IMR-90 (cell line): ENCODE data around the gene REV3L. TPM values are rescaled to one million over a fixed set of nuclear protein-coding genes. Genes with fewer than 3 reads are reported as not detected.

Source experiments
- ATAC-seq: fragments of 200-7000 bp; cut with Tn5 transposase; 2 replicates; pipeline ENCODE4 v1.9.1; 2020; ENCODE audit warnings: low read depth, mild to moderate bottlenecking, moderate library complexity
- BruUV-seq: library from RNA; stranded (reverse); fragments of 400-500 nt; replicated peaks from 2 replicates; lab custom pipeline; 2021; lab: Mats Ljungman, UMichigan
- CTCF ChIA-PET: fragments of 300-600 bp; formaldehyde crosslinking; extraction: SDS; loops from one replicate; lab custom pipeline; 2021; ENCODE audit warnings: antibody characterized with exemption; lab: Yijun Ruan, JAX
- POLR2A ChIA-PET: fragments of 300-600 bp; sonication (Branson Sonifier 250); formaldehyde crosslinking; loops from one replicate; lab custom pipeline; 2022; ENCODE audit warnings: antibody characterized with exemption; ENCODE audit not compliant: unreplicated experiment; lab: Charles Lee
- DNase-seq: peaks from one replicate; pipeline ENCODE4 v3.0.0; 2013
- H2AFZ ChIP-seq: replicated peaks from 2 replicates; pipeline ENCODE3; 2013; ENCODE audit warnings: low read length, mild to moderate bottlenecking; ENCODE audit not compliant: poor library complexity
- H2AK5ac ChIP-seq: 2 replicates; pipeline ENCODE4 v1.6.1; 2013; ENCODE audit warnings: low read depth, low read length, inconsistent platforms
- H2AK9ac ChIP-seq: replicated peaks from 2 replicates; pipeline ENCODE3; 2013; ENCODE audit warnings: mild to moderate bottlenecking, low read depth, low read length, moderate library complexity; ENCODE audit not compliant: poor library complexity
- H2BK120ac ChIP-seq: 2 replicates; pipeline ENCODE4 v1.6.1; 2013; ENCODE audit warnings: low read depth, low read length, inconsistent platforms
- H2BK15ac ChIP-seq: 3 replicates; pipeline ENCODE4 v1.6.1; 2013; ENCODE audit warnings: low read depth, low read length, inconsistent platforms
- H2BK20ac ChIP-seq: 2 replicates; pipeline ENCODE4 v1.6.1; 2013; ENCODE audit warnings: low read depth, mild to moderate bottlenecking, inconsistent platforms, low read length, moderate library complexity
- H2BK5ac ChIP-seq: 2 replicates; pipeline ENCODE4 v1.6.1; 2013; ENCODE audit warnings: mild to moderate bottlenecking, low read depth, low read length, inconsistent platforms; ENCODE audit not compliant: poor library complexity, severe bottlenecking
- H3K14ac ChIP-seq: replicated peaks from 2 replicates; pipeline ENCODE4 v1.6.1; 2013; ENCODE audit warnings: low read depth, low read length, inconsistent platforms
- H3K18ac ChIP-seq: 2 replicates; pipeline ENCODE4 v1.6.1; 2013; ENCODE audit warnings: low read depth, low read length, control low read depth
- H3K23ac ChIP-seq: 2 replicates; pipeline ENCODE4 v1.6.1; 2013; ENCODE audit warnings: low read depth, low read length, inconsistent platforms
- H3K27ac ChIP-seq: 2 replicates; pipeline ENCODE4 v1.5.1; 2013; ENCODE audit warnings: mild to moderate bottlenecking, control low read depth, low read length; ENCODE audit not compliant: insufficient read depth
- H3K27me3 ChIP-seq: 2 replicates; pipeline ENCODE4 v1.6.1; 2013; ENCODE audit warnings: low read length; ENCODE audit not compliant: control insufficient read depth, insufficient read depth
- H3K36me3 ChIP-seq: 2 replicates; pipeline ENCODE4 v1.6.1; 2013; ENCODE audit warnings: low read length, mixed read lengths; ENCODE audit not compliant: control insufficient read depth, insufficient read depth
- H3K4ac ChIP-seq: 2 replicates; pipeline ENCODE4 v1.6.1; 2013; ENCODE audit warnings: low read depth, low read length, inconsistent platforms
- H3K4me1 ChIP-seq: 2 replicates; pipeline ENCODE4 v1.6.1; 2013; ENCODE audit warnings: low read length, mixed read lengths; ENCODE audit not compliant: control insufficient read depth, insufficient read depth
- H3K4me2 ChIP-seq: 2 replicates; pipeline ENCODE4 v1.6.1; 2013; ENCODE audit warnings: low read depth, mild to moderate bottlenecking, control low read depth, low read length, moderate library complexity
- H3K4me3 ChIP-seq: 2 replicates; pipeline ENCODE4 v1.5.1; 2013; ENCODE audit warnings: low read depth, mild to moderate bottlenecking, control low read depth, low read length, moderate library complexity; ENCODE audit not compliant: insufficient read depth
- H3K56ac ChIP-seq: 2 replicates; pipeline ENCODE4 v1.6.1; 2013; ENCODE audit warnings: low read length, inconsistent platforms; ENCODE audit not compliant: insufficient read depth; ENCODE audit errors: extremely low read depth
- H3K79me1 ChIP-seq, 2 experiments: 2 replicates each; pipeline ENCODE4 v1.6.1; 2013; ENCODE audit warnings: low read length in 2 of 2, inconsistent platforms in 1 of 2, low read depth in 1 of 2
- H3K9ac ChIP-seq: 2 replicates; pipeline ENCODE4 v1.6.1; 2013; ENCODE audit warnings: low read depth, low read length, control low read depth
- H3K9me1 ChIP-seq: 2 replicates; pipeline ENCODE4 v1.6.1; 2013; ENCODE audit warnings: low read length, inconsistent platforms; ENCODE audit not compliant: insufficient read depth
- H3K9me3 ChIP-seq: 2 replicates; pipeline ENCODE4 v1.6.1; 2013; ENCODE audit warnings: low read length; ENCODE audit not compliant: control insufficient read depth, insufficient read depth
- H4K20me1 ChIP-seq: 2 replicates; pipeline ENCODE4 v1.6.1; 2013; ENCODE audit warnings: low read length, inconsistent platforms; ENCODE audit not compliant: insufficient read depth
- H4K5ac ChIP-seq: 2 replicates; pipeline ENCODE4 v1.6.1; 2013; ENCODE audit warnings: mild to moderate bottlenecking, low read depth, low read length, control low read depth
- H4K8ac ChIP-seq, 2 experiments: 2 replicates each; pipeline ENCODE4 v1.6.1; 2013; ENCODE audit warnings: low read depth in 2 of 2, low read length in 2 of 2, control low read depth in 1 of 2, inconsistent platforms in 1 of 2
- H4K91ac ChIP-seq: 2 replicates; pipeline ENCODE4 v1.6.1; 2013; ENCODE audit warnings: low read depth, low read length, inconsistent platforms; ENCODE audit not compliant: insufficient read depth
- CEBPB ChIP-seq: IDR thresholded peaks from 2 replicates; pipeline ENCODE4 v1.6.1; 2012; ENCODE audit warnings: low read depth, low read length, improper control_type of control experiment
- MAFK ChIP-seq: IDR thresholded peaks from 2 replicates; pipeline ENCODE4 v1.6.1; 2012; ENCODE audit warnings: low read depth, low read length, improper control_type of control experiment
- MAZ ChIP-seq: IDR thresholded peaks from 2 replicates; pipeline ENCODE4 v1.6.1; 2012; ENCODE audit warnings: low read depth, mild to moderate bottlenecking, low read length, improper control_type of control experiment, moderate library complexity, borderline replicate concordance
- MXI1 ChIP-seq: IDR thresholded peaks from 2 replicates; pipeline ENCODE4 v1.6.1; 2012; ENCODE audit warnings: low read depth, mild to moderate bottlenecking, low read length, moderate library complexity, borderline replicate concordance
- NFE2L2 ChIP-seq: fragments of 150-350 bp; IDR thresholded peaks from 2 replicates; pipeline ENCODE4 v1.6.1; 2016; ENCODE audit warnings: low read depth, mild to moderate bottlenecking, low read length
- SMC3 ChIP-seq: fragments of 150-350 bp; IDR thresholded peaks from 2 replicates; pipeline ENCODE4 v1.6.1; 2016; ENCODE audit warnings: low read depth, mild to moderate bottlenecking, antibody characterized with exemption, low read length, moderate library complexity
- WGBS, 2 experiments: methylation state at CpG; one replicate each; pipeline versions ENCODE4 v1.1.5 to v1.1.7; 2013; ENCODE audit warnings: missing lambda C conversion rate in 2 of 2; ENCODE audit not compliant: insufficient read length in 1 of 2; ENCODE audit errors: extremely low coverage in 2 of 2; 5-methylcytosine and 5-hydroxymethylcytosine counted together
- dilution Hi-C: fragments of 300-500 bp; cut with HindIII; formaldehyde crosslinking; loops from one replicate; pipeline ENCODE4 v1.14.3; 2018; ENCODE audit warnings: low sequenced_read_pairs; ENCODE audit not compliant: unreplicated experiment
- in situ Hi-C: fragments of 300-500 bp; cut with MboI; formaldehyde crosslinking; loops from 3 replicates; pipeline ENCODE4 v1.14.3; 2019; ENCODE audit warnings: low sequenced_read_pairs, inconsistent platforms, mixed read lengths
- intact Hi-C: fragments of 100-400 bp; cut with micrococcal nuclease; formaldehyde crosslinking; loops from 2 replicates; pipeline ENCODE4 v1.10.0; 2022
- polyA plus RNA-seq, 3 experiments: library from polyadenylated mRNA; depleted of rRNA; stranded (reverse); fragments of >200 nt; gene quantifications; 2 replicates each; pipeline ENCODE4 v1.2.3, GENCODE V29; 2012; ENCODE audit warnings: low replicate concordance in 1 of 3
- total RNA-seq: library from RNA; depleted of rRNA; stranded (reverse); fragments of >200 nt; gene quantifications from 2 replicates; pipeline ENCODE4 v1.2.3, GENCODE V29; 2012
- TF ChIP-seq, protein P1 (sequence below): fragments of 150-350 bp; IDR thresholded peaks from 2 replicates; pipeline ENCODE4 v1.6.1; 2016; ENCODE audit warnings: low read depth, mild to moderate bottlenecking, low read length, moderate library complexity, borderline replicate concordance
- TF ChIP-seq, protein P2 (sequence below): conservative IDR thresholded peaks from 2 replicates; pipeline ENCODE4 v1.5.1; 2012; ENCODE audit warnings: mild to moderate bottlenecking, low read depth, low read length, improper control_type of control experiment

Gene REV3L
- total and polyA plus RNA-seq, 2 of the 4 experiments (the other 2 are of a cell fraction) = 7.4 to 15.4 TPM

DNA sequence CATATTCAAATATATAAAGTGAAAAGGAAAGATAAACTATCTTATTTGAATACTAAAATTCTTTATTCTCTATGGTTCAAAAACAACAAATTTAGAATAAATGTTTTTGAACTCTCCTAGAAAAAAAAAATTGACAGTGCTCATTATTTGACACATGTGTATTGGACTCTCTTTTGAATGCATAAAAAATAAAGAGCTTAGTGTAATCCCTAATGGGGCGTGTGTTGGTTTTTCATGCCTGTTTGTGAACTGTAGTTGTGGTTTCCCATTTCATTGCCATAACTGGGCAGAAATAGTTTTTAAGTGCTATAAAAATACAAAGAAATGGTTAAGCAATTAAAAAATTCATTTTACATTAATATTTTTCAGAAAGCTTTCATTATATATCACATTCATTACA, 101.3 kb downstream of the REV3L start:
- Histone ChIP-seq H3K4me2 (no peak overlapping the region), H2AK5ac (no peak overlapping the region), H3K4me1 (no peaks in the 10 kb centered on the region; the same call in 1 of the 2 replicates), H2BK5ac (no peak overlapping the region), H2AK9ac (no peak overlapping the region), H2BK20ac (no peak overlapping the region), H4K8ac (no peak overlapping the region), H4K5ac (no peak overlapping the region), H3K9me1 (peaks cover 7% of the 10 kb centered on the region; the same call in 1 of the 2 replicates), H4K91ac (no peak overlapping the region), H3K4ac (no peak overlapping the region), H3K56ac (no peak overlapping the region), H3K27me3 (no peaks in the 10 kb centered on the region), H3K14ac (no peak overlapping the region), H3K9ac (no peak overlapping the region), H3K27ac (no peak overlapping the region), H2AFZ (no peak overlapping the region), H3K4me3 (no peak overlapping the region), H3K9me3 (no peaks in the 10 kb centered on the region), H3K18ac (no peak overlapping the region), H3K36me3 (peaks cover 22% of the 10 kb centered on the region), H3K23ac (no peak overlapping the region; the same call in 1 of the 2 replicates), H3K79me1 (peaks cover 6 to 11% of the 10 kb centered on the region in 2 experiments; a peak in 3 of 4 replicates), H2BK120ac (no peak overlapping the region), H4K20me1 (no peaks in the 10 kb centered on the region), H2BK15ac (no peak overlapping the region)
- BruUV-seq = no TSS peak
- ChIA-PET POLR2A (no interaction called here), CTCF (no interaction called here)
- dilution Hi-C loops (no loop called here), intact Hi-C loops (no loop called here), in situ Hi-C loops (no loop called here)
- no CpG with 5 or more reads among the region's 1 CpG for WGBS, 2 experiments
- no peak for DNase-seq
- no peak for TF ChIP-seq MXI1
- TF ChIP-seq SMC3 = no peak
- no peak for TF ChIP-seq MAZ
- TF ChIP-seq CEBPB = no peak
- TF ChIP-seq, protein P1, sequence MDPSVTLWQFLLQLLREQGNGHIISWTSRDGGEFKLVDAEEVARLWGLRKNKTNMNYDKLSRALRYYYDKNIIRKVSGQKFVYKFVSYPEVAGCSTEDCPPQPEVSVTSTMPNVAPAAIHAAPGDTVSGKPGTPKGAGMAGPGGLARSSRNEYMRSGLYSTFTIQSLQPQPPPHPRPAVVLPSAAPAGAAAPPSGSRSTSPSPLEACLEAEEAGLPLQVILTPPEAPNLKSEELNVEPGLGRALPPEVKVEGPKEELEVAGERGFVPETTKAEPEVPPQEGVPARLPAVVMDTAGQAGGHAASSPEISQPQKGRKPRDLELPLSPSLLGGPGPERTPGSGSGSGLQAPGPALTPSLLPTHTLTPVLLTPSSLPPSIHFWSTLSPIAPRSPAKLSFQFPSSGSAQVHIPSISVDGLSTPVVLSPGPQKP = no peak
- no peak for TF ChIP-seq MAFK
- no peak for TF ChIP-seq NFE2L2
- TF ChIP-seq, protein P2, sequence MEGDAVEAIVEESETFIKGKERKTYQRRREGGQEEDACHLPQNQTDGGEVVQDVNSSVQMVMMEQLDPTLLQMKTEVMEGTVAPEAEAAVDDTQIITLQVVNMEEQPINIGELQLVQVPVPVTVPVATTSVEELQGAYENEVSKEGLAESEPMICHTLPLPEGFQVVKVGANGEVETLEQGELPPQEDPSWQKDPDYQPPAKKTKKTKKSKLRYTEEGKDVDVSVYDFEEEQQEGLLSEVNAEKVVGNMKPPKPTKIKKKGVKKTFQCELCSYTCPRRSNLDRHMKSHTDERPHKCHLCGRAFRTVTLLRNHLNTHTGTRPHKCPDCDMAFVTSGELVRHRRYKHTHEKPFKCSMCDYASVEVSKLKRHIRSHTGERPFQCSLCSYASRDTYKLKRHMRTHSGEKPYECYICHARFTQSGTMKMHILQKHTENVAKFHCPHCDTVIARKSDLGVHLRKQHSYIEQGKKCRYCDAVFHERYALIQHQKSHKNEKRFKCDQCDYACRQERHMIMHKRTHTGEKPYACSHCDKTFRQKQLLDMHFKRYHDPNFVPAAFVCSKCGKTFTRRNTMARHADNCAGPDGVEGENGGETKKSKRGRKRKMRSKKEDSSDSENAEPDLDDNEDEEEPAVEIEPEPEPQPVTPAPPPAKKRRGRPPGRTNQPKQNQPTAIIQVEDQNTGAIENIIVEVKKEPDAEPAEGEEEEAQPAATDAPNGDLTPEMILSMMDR = no peak
- ATAC-seq = no peak
